Keratinocyte (primary cell): Measurements from ENCODE around the gene AIG1. TPM values are rescaled to one million over a fixed set of nuclear protein-coding genes. Genes with fewer than 3 reads are reported as not detected.

Experiments
- DNase-seq: peaks from one replicate; pipeline ENCODE4 v3.0.0-alpha.2; 2011; ENCODE audit warnings: low read depth, missing footprints, low spot score
- FAIRE-seq: peaks from 2 replicates; lab custom pipeline; 2011; peaks lifted over from hg19 to GRCh38; lab: Jason Lieb, UNC
- H2AFZ ChIP-seq: 2 replicates; pipeline ENCODE4 v1.6.0; 2012; ENCODE audit warnings: low read length, control low read depth, inconsistent platforms; ENCODE audit not compliant: control insufficient read depth
- H3K27ac ChIP-seq: 2 replicates; pipeline ENCODE4 v1.5.1; 2011; ENCODE audit warnings: low read length; ENCODE audit not compliant: control insufficient read depth, insufficient read depth
- H3K27me3 ChIP-seq: 3 replicates; pipeline ENCODE4 v1.6.0; 2011; ENCODE audit warnings: low read length; ENCODE audit not compliant: control insufficient read depth, insufficient read depth; ENCODE audit errors: extremely low read depth
- H3K36me3 ChIP-seq, 2 experiments: 2 replicates in 1 of 2; 3 replicates in 1 of 2; pipeline ENCODE4 v1.5.1; 2011; ENCODE audit warnings: low read length in 2 of 2, mild to moderate bottlenecking in 1 of 2; ENCODE audit not compliant: control insufficient read depth in 2 of 2, insufficient read depth in 2 of 2; ENCODE audit errors: extremely low read depth in 1 of 2
- H3K4me1 ChIP-seq: 3 replicates; pipeline ENCODE4 v1.5.1; 2011; ENCODE audit warnings: low read length; ENCODE audit not compliant: control insufficient read depth, insufficient read depth; ENCODE audit errors: extremely low read depth
- H3K4me2 ChIP-seq: 3 replicates; pipeline ENCODE4 v1.6.0; 2011; ENCODE audit warnings: low read depth, low read length; ENCODE audit not compliant: control insufficient read depth, insufficient read depth; ENCODE audit errors: extremely low read depth
- H3K4me3 ChIP-seq, 3 experiments: fragments of 200-600 bp in 1 of 3; sonication (generic) in 1 of 3; 2 replicates in 2 of 3; 3 replicates in 1 of 3; pipeline ENCODE4 v1.5.1; 2011 to 2016; ENCODE audit warnings: low read length in 3 of 3, mild to moderate bottlenecking in 3 of 3, control low read depth in 2 of 3, inconsistent platforms in 1 of 3, low read depth in 1 of 3, mixed read lengths in 1 of 3, mixed run types in 1 of 3, moderate library complexity in 1 of 3; ENCODE audit not compliant: control insufficient read depth in 2 of 3, insufficient read depth in 2 of 3; ENCODE audit errors: extremely low read depth in 1 of 3
- H3K79me2 ChIP-seq: 2 replicates; pipeline ENCODE4 v1.6.0; 2012; ENCODE audit warnings: low read length; ENCODE audit not compliant: control insufficient read depth, insufficient read depth
- H3K9ac ChIP-seq: 3 replicates; pipeline ENCODE4 v1.6.0; 2011; ENCODE audit warnings: low read length; ENCODE audit not compliant: control insufficient read depth, insufficient read depth; ENCODE audit errors: extremely low read depth
- H3K9me1 ChIP-seq: 3 replicates; pipeline ENCODE4 v1.6.0; 2011; ENCODE audit warnings: low read length; ENCODE audit not compliant: control insufficient read depth, insufficient read depth; ENCODE audit errors: extremely low read depth
- H3K9me3 ChIP-seq: 2 replicates; pipeline ENCODE4 v1.5.1; 2012; ENCODE audit warnings: low read depth, low read length; ENCODE audit not compliant: control insufficient read depth
- H4K20me1 ChIP-seq: 3 replicates; pipeline ENCODE4 v1.6.0; 2011; ENCODE audit warnings: low read length; ENCODE audit not compliant: control insufficient read depth, insufficient read depth; ENCODE audit errors: extremely low read depth
- CTCF ChIP-seq, 3 experiments: IDR thresholded peaks in 1 of 3; conservative IDR thresholded peaks in 1 of 3; optimal IDR thresholded peaks in 1 of 3; 2 replicates in 2 of 3; 3 replicates in 1 of 3; pipeline versions ENCODE3 to v1.5.1; 2011; ENCODE audit warnings: low read length in 3 of 3, mild to moderate bottlenecking in 3 of 3, moderate library complexity in 2 of 3, control low read depth in 1 of 3, inconsistent platforms in 1 of 3; ENCODE audit not compliant: insufficient read depth in 2 of 3; ENCODE audit errors: extremely low read depth in 1 of 3
- EZH2 ChIP-seq: IDR thresholded peaks from one replicate; pipeline ENCODE4 v1.6.1; 2012; ENCODE audit warnings: inconsistent platforms, mild to moderate bottlenecking, low read length, moderate library complexity
- dilution Hi-C: fragments of 300-500 bp; cut with MboI; formaldehyde crosslinking; loops from one replicate; pipeline ENCODE4 v1.7.0; 2020; ENCODE audit warnings: low sequenced_read_pairs; ENCODE audit not compliant: extremely low pct_ligation_motif_present
- polyA plus RNA-seq, 5 experiments: library from polyadenylated mRNA; depleted of rRNA in 3 of 5; stranded (reverse) in 3 of 5; stranded (forward) in 1 of 5; unstranded in 1 of 5; fragments of >200 nt; gene quantifications; 1 replicate in 1 of 5; 2 replicates in 3 of 5; 3 replicates in 1 of 5; pipeline versions ENCODE4 v1.2.1 to v1.2.3, GENCODE V29; 2011 to 2012; ENCODE audit warnings: missing spikeins in 2 of 5, low read depth in 1 of 5, low replicate concordance in 1 of 5

The AIG1 gene
- polyA plus RNA-seq, 1 donor (not counting 4 experiments of a cell fraction or from before 2014, with no cell fraction given), result 77.1 TPM

- DNase-seq (no peak), FAIRE-seq (no peak)
- H3K79me2 ChIP-seq, result no peaks in the 10 kb centered on the region
- no peaks in the 10 kb centered on the region for H3K4me1 ChIP-seq
- no peak overlapping the region for H3K4me3 ChIP-seq
- no peak overlapping the region for H3K9ac ChIP-seq
- dilution Hi-C loops, result no loop called here
- H3K27ac ChIP-seq, result no peak overlapping the region
- no peaks in the 10 kb centered on the region for H3K27me3 ChIP-seq
- TF ChIP-seq CTCF (optimal IDR thresholded peaks at IDR 0.05 in 1 of 3, IDR thresholded peaks at IDR 0.05 in 1 of 3, conservative IDR thresholded peaks at IDR 0.05 in 1 of 3; ENCODE audit: extremely low read depth in 1 of 3, insufficient read depth in 2 of 3, low read length in 3 of 3) (no peak), EZH2 (no peak)
- H3K9me3 ChIP-seq, result no peaks in the 10 kb centered on the region
- peaks cover 0 to 7% of the 10 kb centered on the region in 2 experiments for H3K36me3 ChIP-seq
- H3K9me1 ChIP-seq, result no peaks in the 10 kb centered on the region
- no peaks in the 10 kb centered on the region for H4K20me1 ChIP-seq
- H3K4me2 ChIP-seq, result no peak overlapping the region
- H2AFZ ChIP-seq, result no peak overlapping the region
These were observed 80.8 kb downstream of the AIG1 start for GRCh38 chr6:143141442-143141841.

- Histone ChIP-seq H3K79me2 (no peaks in the 10 kb centered on the region), H4K20me1 (no peaks in the 10 kb centered on the region), H3K4me2 (no peak overlapping the region), H3K9ac (no peak overlapping the region), H2AFZ (no peak overlapping the region), H3K27ac (no peak overlapping the region), H3K4me1 (no peaks in the 10 kb centered on the region), H3K27me3 (no peaks in the 10 kb centered on the region), H3K36me3 (no peaks in the 10 kb centered on the region), H3K9me1 (no peaks in the 10 kb centered on the region), H3K4me3 (no peak overlapping the region), H3K9me3 (no peaks in the 10 kb centered on the region)
- DNase-seq (no peak), FAIRE-seq (no peak)
- TF ChIP-seq EZH2 (no peak), CTCF (optimal IDR thresholded peaks at IDR 0.05 in 1 of 3, IDR thresholded peaks at IDR 0.05 in 1 of 3, conservative IDR thresholded peaks at IDR 0.05 in 1 of 3; ENCODE audit: extremely low read depth in 1 of 3, insufficient read depth in 2 of 3, low read length in 3 of 3) (no peak)
- dilution Hi-C loops, result no loop called here
These were observed 85.6 kb downstream of the AIG1 start for GRCh38 chr6:143146186-143146851.
